GM21423 (cell line): ENCODE results near the gene RAB40C.

Experiments used
- ATAC-seq: cut with Tn5 transposase; IDR thresholded peaks from one replicate; pipeline ENCODE4 v1.9.1; 2021; ENCODE audit warnings: mild to moderate bottlenecking, moderate library complexity; ENCODE audit not compliant: unreplicated experiment

RAB40C gene, protein sequence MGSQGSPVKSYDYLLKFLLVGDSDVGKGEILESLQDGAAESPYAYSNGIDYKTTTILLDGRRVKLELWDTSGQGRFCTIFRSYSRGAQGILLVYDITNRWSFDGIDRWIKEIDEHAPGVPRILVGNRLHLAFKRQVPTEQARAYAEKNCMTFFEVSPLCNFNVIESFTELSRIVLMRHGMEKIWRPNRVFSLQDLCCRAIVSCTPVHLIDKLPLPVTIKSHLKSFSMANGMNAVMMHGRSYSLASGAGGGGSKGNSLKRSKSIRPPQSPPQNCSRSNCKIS

DNA sequence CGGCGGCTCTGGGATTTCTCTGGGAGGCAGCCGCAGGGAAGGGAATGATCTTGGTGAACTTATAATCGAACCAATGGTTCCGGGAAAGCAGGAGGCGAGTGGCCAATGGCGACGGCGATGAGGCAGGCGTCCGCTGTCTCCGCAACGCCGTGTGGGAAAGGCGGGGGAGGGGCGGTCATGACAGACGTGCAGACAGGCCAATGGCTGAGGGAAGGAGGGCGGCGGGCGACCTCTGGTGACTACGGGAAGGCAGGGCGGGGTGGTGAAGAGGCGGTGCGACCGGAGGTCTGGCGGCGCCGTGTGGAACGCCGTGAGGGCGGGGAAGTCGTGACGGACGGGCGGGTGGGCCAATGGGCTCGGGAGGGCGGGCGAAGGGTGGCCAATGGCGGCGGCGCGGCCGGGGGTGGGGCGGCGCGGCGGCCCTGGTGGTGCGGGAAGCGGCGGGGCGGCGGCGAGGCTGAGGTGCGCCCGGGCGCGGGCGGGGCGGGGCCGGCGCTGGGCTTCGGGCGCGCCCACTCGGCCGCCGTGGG lies at the start of gene RAB40C:
RAB40C (plus strand) TSS at position 409 of the 530 bp plus-strand sequence. CDS start 226 bp downstream, outside the sequence.
- ATAC-seq, result peak; percentile 75

DNA sequence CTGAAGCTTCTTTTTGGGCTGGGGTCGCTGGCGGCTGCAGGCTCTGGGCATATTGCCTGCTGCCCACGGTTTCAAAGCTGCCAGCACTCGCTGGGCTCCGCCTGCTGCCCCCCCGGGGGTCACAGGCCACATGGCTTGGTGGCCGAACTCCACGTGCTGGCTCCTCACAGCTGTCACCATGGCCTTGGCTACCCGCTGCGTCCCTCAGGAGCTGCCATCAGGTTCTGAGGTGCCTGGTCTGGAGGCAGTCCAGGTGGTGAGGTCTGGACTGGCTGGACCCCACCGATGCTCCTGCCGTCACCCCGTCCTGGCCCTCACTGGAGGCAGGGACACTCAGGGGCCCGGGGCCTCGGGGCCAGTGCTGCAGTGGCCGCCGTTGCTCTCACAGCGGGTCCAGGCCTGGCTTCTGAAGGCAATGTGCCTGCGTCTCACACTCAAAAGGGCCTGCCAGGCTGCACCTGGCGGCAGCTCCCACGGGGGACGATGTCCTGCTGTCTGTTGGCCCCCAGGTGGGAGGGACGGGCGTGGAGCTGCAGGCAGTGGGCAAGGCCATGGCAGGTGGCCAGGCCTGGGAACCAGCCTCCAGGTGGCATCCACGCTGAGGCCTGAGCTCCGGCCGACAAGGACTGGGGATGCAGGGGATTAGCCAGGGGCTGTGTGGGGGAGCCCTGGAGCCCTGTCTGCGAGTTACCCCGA lies 49.1 kb upstream of the RAB40C start:
- ATAC-seq, result no peak

DNA sequence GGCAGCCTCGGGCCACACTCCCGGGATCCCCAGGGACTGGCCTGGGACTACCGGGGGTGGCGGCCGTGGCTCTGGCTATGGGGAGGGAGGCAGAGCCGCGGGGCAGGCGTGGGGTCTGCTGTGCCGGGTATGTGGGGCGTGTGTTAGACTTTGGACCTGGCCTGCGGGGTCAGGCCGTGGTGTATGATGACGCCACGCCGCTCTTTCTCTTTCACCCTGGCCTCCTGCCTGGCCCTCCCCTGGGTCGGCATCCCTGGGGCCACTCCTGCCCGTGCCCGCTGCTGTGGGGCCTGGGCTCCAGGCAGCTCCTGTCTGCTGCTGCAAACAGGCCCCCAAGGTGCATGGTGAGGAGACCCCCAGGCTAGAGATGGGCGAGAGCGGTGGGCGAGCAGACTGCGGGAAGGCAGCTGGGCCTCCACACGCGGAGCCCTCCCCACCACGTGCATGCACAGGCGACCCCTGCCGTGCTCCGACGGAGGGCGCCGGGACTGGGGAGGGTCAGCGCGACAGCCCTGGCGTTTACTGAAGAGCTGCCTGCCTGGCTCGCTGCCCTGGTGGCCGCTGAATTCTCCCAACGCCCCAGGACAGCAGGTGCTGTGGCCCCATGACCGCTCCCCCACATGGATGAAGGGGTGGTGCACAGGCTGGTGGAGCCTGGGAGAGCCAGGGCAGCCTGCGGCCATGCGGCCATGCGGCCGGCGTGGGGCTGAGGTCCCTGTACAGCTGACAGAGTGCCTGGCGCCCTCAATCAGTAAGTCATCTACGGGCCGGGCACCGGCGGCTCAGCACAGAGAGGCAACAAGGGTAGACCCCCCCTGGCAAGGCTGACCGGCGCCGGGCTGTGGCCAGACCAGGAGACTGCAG lies 46.3 kb upstream of the RAB40C start:
- ATAC-seq, result no peak

DNA sequence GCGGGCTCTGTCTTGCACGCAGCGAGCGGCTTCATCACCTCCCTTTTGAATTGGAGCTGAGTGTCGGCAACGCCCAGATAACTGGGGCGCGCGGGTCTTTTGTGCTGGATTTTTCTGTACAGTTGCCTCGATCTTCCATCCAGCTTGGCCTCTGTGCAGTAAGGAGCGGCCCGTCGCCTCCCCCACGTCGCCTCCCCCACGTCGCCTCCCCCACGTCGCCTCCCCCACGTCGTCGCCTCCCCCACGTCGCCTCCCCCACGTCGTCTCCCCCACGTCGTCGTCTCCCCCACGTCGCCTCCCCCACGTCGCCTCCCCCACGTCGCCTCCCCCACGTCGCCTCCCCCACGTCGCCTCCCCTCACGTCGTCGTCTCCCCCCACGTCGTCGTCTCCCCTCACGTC lies 45.3 kb upstream of the RAB40C start:
- no peak for ATAC-seq

DNA sequence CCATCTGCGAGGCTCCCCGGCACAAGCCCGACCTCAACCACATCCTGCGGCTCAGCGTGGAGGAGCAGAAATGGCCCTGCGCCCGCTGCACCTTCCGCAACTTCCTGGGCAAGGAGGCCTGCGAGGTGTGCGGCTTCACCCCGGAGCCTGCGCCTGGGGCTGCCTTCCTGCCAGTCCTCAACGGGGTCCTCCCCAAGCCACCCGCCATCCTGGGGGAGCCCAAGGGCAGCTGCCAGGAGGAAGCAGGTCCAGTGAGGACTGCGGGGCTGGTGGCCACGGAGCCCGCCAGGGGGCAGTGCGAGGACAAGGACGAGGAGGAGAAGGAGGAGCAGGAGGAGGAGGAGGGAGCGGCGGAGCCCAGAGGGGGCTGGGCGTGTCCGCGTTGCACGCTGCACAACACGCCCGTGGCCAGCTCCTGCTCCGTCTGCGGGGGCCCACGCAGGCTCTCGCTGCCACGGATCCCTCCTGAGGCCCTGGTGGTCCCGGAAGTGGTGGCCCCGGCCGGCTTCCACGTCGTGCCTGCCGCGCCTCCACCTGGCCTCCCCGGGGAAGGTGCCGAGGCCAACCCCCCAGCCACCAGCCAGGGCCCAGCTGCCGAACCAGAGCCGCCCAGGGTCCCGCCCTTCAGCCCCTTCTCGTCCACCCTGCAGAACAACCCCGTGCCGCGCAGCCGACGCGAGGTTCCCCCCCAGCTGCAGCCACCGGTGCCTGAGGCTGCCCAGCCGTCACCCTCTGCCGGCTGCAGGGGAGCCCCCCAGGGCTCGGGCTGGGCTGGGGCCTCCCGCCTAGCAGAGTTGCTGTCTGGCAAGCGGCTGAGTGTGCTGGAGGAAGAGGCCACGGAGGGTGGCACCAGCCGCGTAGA lies 42.7 kb upstream of the RAB40C start:
- no peak for ATAC-seq

DNA sequence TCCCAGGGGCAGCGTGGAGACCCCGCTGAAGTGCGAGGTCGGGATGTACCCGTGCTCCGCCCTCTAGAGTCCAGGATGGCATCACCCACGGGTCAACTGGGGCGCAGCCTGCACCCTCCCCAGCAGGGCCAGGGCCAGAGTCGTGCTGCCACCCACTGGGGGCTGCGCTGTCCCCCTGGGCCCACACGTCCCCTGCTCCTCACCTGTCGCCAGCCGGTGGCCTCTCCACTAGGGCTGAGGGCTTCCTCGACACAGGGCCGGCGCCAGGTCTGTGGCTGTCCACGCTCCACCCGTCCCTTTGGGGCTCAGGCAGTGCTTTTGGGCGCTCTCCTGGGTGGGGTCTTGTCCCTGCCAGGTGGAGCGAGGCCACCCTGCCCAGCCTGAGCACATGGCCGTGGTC lies 41.3 kb upstream of the RAB40C start:
- no peak for ATAC-seq

DNA sequence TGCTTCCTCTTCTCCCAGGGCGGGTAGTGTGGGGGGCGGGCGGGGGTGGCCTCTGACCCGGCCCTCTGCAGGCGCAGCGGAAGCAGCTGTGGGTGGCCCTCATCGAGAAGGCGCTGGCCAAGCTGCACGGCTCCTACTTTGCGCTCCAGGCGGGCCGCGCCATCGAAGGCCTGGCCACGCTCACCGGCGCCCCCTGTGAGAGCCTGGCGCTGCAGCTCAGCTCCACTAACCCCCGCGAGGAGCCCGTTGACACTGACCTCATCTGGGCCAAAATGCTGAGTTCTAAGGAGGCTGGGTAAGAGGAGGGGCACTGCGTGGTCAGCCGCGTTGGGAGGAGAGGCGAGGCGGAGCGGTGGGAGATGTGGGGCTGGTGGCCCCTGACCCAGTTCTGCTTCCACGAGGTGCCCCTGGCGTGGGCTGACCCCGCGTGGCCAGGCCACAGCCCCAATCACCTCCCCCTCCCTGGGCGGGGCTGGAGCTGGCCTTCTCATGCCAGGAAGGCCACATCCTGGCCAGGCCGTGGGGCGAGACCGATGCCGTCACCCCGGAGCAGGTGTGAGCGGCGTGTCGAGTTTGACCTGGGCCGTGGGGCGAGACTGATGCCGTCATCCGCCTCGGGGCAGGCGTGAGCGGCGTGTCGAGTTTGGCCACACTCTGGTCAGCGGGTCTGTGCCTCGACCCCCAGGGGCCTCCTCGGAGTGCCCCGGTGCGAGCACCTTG lies 40.2 kb upstream of the RAB40C start:
- no peak for ATAC-seq

DNA sequence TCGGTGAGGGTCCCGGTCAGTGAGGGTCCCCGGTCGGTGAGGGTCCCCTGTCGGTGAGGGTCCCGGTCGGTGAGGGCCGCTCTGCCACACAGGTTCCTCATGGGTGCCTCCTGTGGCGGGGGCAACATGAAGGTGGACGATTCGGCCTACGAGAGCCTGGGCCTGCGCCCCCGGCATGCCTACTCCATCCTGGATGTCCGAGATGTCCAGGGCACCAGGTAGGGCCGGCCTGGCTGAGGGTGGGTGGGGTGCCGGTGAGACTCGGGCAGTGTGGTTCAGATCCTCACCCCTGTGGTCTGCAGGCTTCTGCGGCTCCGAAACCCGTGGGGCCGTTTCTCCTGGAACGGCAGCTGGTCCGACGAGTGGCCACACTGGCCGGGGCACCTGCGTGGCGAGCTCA lies 38.7 kb upstream of the RAB40C start:
- ATAC-seq, result no peak

DNA sequence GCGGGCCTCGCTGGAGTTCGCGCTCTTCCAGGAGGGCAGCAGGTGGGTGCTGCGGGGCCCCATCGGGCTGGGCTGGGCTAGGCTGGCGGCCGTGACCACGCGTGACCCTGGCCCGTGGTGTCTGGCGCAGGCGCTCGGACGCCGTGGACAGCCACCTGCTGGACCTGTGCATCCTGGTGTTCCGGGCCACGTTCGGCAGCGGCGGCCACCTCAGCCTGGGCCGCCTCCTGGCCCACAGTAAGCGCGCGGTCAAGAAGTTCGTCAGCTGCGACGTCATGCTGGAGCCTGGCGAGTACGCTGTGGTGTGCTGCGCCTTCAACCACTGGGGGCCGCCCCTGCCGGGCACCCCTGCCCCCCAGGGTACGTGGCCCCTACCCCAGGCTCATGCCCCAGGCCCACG lies 37.7 kb upstream of the RAB40C start:
- no peak for ATAC-seq

DNA sequence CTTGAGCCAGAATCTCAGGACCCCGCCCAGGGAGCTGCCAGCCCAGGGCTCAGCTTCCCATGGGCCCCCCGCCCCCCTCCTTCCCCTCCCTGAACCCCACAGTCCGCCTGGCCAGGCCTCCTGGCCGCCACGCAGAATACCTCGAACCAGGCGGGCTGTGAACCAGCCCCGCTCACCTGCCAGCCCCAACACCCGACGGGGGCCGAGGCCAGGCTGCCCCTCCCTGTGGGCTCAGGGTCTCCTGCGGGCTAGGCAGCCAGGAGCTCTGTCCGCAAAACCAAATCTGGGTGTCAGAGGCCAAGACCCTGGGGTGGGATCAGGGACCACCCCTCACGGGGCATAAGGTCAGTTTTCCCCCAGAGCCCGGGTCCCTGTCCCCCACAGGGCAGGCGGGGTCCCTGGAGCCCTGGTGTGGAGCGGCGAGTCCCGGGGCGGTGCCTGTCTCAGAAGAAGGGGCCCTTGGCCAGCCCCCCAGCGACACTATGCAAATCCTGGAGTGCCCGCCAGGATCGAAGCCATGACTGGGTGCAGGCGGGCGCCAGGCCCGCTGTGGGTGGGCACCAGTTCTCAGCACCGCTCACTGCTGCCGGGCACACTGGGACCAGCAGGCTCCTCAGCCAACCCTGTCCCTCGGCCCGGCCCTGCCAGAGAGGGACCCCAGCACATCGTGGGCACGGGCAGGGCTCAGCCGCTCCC lies 36.1 kb upstream of the RAB40C start:
- no peak for ATAC-seq

DNA sequence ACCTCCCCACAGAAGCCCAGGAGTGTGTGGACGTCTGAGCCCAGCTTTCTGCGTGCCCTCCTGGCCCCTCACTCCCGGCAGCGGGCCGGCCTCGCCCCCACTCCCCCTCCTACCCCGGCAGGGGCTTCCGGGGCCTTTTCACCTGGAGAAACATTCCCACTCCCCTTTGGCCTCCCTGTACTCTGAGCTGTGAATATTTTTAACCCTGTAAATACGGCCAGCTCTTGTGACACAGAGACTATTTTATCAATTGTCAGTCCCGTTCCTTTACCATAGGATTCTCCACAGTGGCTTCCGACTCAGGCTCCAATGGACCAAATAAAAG lies 35.6 kb upstream of the RAB40C start:
- no peak for ATAC-seq

DNA sequence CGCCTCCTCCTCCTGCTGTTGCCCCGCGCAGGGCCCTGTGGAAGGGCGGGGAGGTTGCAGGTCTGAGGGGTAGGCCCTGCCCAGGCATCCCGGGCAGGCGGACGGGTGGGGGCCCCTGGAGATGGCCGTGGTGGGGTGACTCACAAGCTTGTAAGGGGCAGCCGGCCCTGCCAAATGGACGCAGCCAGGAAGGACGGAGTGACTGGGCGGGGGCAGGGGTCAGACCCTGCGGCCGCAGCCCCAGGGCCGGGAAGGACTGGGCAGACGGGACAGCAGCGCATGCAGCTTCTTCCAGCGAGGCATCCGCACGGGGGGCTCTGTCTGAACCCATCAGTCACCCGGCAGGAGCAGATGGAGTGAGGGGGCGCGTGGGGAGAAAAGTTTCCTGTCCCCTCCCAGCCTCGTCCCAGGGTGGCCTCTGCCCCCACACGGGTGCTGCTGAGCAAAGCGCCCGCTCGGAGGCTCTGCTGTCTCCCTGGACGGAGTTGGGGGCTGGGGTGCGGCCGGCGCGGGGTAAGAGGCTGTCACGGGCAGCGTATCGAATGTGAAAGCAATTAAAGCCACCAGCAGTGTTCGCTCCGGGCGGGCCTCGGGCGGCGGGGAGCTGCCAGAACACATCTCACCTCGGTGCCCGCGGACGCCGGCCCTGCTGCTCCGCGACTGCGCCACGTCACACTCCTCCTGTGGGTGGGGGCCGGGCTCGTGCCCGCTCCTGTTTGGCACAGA lies 35.1 kb upstream of the RAB40C start:
- ATAC-seq, result no peak

DNA sequence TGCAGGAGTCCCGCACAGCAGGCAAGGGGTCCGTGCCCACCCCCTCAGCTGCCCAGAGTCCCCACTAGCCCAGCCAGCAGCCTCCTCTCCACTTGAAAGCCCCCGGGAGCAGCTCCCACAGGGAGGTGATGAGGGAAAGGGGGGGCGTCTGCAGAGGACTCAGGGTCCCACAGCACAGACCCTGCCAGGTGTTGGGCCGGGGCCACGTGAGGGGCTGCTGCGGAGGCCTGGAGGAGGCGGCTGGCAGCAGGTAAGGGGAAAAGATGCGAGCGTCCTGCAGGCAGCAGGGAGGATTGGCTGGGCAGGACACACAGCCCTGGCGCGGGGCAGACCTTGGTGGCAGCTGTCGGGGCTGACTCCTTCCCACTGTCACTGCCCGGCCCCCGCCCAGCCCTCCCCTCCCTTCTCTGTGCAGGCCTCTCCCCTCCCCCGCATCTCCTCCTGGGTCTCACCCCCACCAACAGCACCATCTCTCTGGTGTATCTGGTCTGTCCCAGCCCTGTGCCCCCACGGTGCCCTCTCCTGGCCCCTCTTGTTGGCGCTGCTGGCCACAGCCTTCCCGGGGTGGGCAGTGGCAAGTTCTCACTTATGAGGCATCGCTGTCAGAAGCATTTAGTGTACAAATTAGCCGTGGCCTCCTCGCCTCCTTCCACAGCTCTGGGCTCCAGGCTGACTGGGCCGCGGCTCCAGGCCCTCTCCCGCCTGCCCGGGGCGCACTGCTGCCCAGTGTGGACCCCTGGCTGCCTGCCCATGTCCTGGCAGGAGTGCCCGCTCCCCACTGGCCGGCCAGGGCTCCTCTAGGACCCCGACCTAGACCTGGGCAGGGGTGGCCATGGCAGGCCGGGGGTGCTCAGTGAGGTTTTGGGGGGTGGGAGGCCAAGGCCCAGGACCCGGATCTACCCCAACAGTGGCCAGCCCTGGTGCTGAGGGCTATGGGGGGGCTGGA lies 34.1 kb upstream of the RAB40C start:
- ATAC-seq, result no peak

DNA sequence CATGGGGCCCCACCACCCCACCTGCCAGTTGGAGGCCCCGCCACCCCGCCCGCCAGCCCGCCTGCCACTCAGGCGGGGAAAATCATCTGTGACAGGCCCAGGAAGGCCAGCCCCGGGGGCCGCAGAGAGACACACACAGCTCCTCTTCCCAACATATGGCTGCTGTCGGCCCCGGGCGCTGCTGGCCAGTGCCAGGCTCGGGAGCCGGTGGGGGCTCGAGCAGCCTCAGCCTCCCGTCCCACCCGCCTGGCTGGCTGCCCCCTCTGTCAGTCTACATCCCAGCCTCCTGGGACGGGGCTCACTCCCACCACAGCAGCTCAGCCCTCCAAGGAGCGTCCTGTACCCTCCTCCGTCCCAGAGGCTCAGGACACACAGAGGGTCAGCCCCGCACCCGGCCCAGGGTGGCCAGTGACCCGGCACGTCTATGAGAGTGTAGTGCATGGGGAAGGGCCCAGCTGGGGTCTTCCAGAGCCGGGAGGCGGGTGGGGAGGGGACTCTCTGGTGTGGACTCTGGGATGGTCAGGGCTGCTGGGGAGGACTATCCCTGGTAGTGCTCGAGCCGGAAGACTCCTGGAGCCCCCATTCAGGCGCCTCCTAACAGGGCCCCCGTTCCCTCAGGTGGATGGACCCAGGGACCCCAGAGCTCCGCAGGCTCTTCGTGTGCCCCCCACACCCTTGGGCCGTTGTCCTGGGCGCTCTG lies 33.2 kb upstream of the RAB40C start:
- ATAC-seq, result no peak

DNA sequence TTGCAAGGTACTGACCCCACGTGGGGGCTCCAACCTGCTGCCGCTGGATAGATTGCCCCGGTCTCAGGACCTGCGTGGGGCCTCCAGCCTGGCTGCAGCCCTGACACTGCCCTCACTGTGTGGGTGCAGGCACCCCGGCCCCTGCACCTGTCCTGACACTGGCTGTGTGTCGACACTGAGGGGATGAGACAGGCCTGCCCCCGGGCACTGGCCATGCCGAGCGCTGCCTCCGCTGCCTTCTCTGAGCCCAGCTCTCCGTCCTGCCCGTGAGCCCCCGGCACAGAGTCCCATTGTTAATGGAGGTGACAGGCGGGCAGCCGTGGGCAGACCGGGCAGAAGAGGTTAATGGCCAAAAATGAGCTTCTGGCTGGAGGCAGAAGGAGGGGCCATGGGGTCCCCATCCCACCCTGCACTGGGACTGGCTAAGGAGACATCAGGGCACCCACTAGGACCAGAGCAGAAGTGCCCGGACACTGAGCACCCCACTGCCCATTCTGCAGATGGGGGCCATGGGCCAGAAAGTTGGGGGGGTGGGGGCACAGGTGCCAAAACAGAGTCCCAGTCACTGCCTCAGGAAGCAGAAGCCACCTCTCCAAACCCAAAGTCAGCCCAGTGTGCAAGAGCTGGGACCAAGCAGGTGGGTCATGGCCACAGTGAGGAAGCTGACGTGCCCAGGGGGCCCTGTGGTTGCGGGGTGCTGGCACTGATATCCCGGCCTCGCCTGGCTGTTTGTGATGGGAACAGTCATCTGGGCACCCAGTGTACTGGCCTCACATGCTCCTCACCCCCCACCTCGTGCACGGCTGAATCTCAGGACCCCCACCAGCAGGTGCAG lies 32.2 kb upstream of the RAB40C start:
- no peak for ATAC-seq
